Activated CD4-positive, alpha-beta T cell treated with anti-CD3 and anti-CD28 coated beads for 4 hours (primary cell): ENCODE measurements around the gene WDR64.
"Not testable (repeated sequence)": the region's sequence is repeated elsewhere in the genome, so short reads cannot be mapped to it uniquely, and the experiment has no call there.

Experiments
- DNase-seq, 2 donors: peaks; one replicate each; pipeline ENCODE4 v3.0.0-alpha.2; 2020

The WDR64 gene

DNA sequence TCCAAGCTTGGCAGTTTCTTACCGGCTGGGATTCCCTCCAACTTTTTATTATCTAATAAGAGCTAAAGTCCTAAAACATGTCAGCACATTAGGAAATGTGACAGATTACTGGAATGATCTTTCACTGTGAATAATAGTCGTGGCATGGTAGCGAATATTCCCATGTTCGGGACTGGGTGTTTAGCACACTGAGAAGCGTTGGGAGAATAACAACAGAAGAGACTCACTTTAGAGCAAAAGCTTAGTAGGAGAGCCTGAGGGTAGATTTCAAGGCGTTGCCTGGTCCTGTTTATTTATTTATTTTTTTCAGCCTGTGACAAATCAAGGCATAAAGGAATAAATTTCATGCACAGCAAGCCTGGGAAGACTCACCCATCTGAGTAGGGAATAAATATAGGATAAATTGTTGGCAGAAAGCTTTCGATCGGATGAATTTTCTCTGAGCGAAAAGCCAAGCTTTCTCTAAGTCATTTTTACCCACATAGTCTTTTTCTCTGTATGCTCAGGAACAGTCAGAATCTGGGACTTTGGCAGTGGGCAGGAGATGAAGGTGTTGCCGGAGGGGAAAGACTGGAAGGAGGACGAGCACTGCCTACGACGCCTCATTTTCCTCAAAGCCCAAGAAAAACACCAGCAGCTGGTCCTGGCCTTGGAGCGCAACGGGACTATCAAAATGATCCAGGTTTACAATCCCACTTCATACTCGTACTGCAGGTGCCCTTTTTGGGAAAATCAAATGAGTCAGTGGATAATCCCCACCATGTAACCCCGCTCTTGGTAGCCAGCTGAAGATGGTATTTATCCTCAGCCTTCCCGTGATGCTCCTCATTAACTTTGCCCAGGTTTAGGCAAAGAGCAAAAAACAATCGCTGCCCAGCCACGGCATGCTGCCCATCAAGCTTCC, 97.2 kb downstream of the WDR64 start:
- no peak for DNase-seq

DNA sequence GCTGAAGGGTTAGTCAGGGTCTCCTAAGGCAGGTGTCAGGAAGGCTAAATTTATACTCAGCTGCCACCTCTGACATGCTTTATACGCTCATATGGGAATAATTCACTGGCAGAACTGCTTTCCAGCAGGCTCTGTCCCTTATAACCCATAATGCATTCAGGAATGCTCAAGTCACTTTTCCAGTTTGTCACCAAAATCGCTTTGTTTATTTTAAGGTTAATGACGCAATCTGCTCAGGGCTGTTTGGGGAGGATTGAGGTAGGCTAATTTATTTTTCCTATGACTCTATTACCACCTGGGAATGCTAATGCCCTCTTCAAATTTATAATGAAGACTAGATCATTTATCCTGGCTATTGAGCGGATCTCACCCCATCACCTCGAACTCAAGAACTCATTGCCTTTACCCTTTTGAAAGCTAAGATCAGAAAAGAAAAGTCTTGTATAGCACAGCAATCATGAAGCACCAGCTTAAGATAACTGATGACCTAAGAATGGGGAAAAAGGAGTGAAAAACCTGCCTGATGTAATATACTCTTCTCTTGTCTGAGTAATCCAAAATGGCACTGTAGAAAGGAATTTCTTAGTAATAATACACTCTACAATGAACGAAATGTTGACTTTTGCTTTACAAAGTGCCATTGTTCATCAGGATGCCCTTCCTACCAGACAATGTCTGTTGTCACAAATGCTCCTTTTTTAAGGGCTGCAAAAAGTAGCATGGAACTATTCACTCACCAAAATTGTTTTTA, 98.0 kb downstream of the WDR64 start:
- DNase-seq, result no peak

DNA sequence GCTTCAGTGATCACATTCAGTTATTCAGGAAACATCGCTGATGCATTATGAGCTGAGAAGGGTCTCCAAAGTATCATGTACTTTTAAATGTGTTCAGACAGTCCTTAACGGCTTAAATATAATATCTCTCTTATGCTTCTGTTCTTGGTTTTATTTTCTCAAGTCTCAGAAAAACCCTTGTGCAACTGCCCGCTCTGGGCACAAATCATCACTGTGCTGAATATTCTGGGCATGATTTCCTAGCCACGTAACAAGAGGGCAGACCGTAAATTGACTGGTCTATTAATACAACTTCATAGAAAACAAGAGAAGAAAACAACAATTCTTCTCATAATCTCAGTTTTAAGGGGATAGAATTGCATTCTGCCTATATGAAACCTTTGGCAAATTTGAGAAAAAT, 99.4 kb downstream of the WDR64 start:
- DNase-seq, result no peak

DNA sequence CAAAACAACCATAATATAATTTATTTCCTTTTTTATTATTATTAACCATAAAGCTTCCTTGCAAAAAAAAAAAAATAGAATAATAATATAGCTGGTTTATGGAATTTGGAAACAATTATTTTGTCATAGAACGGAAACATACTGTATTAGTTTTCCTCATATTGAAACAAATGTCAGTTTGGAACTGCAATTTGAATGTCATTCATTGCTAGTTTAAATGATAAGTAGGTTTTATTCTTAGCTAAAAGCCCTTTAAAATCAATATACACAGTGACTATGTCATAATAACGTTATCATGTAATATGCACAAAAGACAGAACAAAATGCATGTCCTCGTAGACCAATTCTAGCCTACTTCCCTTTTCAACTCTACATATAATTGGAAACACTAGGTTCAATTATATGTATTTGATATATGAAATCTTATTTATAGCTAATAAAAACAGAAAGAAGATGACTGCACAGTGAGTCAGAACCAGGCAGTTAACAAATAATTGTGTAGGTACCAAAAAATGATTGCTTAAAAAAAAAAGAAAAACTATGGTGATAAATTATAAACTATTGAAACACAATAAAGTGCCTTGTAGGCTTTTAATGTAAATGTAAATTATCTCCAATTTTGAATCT, 110.7 kb downstream of the WDR64 start:
- DNase-seq, result no peak

DNA sequence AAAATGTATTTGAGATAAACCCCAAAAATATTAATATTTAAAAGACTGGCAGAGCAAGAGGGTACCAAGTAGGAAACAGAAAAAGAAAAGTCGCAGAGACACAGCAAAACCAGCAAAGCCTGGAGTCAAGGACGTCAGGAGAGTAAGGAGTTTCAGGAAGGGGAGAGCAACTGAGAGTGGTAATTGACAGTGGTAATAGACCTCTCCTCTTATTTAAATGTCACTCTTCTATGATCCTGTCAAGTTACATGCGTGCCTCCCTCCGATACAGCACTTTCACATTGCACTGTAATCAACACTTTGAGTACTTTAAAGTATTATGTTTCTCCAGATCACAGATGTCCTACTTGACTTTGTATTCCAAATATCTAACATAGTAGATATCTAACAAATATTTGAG, 113.3 kb downstream of the WDR64 start:
- no peak for DNase-seq

DNA sequence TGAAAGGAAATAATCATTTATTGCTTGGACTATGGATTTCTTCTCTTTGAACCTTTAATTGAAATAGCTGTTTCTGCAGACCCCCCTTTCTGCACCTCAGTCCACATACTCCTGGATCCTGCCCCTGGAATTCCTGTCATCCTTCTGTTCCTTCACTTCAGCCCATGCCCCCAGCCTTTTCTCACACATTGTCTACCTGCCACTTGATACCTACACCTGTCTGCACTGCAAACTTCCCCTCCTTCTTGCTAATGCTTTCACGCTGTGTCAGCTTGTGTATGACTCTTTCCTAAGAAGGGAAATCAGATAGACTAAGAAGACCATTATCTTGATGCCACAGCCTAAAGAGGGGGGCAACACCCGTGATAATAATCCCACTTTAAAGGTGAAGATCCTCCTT, 115.7 kb downstream of the WDR64 start:
- no peak for DNase-seq

DNA sequence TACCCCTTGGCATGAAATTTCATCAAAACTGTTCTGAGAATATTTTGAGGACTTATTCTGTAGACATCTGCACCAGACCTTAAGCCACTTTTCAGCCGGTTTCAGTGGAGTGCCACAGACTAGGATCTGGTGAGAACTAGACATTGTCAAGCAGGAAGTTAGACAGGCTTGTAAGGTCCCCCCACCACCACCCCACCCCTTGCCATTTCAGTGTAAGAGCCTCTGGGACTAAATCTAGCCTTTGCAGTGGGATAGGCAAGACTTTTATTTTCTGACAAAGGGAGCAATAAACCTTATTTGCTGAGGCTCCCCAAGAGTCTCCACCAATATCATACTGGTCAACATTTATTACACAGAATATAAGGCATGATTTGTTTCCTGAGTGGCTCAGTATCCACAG, 118.0 kb downstream of the WDR64 start:
- no peak for DNase-seq

DNA sequence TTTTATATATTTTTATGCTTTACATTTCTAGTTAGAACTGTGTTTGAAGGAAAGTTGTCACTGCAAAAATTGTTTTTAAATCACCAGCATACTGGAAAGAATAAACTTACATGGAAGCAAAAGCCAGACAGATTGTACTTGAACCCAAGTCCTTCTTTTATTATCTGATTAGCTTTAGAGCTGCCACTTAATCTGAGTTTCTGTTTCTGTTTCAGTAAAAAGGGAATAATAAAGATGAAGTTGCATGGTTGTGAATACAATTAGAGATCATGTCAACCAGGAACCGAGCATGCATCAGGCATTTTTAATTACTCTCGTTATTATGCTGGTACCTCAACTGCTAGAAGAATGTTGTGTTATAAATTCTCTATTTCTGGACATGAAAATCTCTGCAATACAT, 119.0 kb downstream of the WDR64 start:
- DNase-seq, result no peak

DNA sequence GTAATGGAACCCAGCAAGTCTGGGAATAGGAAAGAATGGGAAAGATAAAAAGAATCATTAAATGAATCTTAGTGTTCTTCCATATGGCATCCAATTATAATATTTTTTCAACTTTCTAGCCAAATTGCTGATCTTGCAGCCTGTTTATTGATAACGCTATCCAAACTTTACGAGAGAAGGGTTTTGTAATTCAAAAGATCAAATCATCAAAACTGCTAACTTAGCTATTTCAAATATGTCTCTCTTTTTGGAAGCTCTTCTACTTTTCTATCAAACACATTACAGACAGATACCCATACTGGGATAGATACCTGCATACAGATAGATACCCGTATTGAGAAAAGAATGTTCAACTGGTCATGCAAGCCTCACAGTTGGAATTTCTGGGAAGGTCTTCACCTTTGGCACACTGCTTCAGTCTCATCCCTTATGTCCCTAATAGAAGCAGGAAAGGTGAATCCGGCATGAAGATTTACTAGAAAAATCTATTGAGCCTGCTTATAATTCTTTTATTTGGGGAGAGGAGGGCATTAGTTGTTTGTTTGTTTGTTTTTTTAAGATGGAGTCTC, 120.9 kb downstream of the WDR64 start:
- no peak for DNase-seq

DNA sequence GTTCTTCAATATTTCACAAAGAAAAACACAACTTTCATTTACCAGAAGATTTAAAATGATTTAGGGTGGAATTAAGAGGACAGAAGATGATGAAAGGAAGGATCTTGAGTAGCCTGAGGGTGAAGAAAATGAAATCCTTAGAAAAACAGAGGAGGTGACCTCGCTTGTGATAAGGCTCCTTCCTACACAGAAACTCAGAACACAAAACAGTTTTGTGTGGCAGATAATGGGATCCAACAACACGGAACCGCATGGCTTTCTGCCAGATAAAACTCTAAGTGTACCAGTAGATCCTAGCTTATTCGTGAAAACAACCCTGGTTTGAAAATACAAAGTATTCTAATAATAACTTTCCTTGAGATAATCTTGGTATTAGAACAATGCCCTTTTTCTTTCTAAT, 121.9 kb downstream of the WDR64 start:
- DNase-seq, result no peak

DNA sequence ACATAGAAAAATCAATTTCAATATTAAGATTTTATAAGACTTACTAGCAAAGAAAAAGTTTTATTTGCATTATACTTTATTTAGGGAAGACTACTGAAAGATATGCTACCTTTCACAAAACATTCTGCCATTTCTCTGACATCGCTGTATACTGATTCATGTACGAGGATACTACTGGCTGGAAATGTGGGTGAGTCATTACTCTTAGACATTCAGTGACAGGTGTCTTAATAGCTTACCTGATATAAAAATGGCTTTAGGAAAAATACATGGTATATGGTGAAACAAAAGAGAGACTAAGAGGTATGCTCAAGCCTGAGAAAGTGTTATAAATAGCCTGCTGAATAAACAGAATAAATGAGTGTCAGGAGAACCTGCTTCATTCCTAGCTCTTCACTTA, 122.9 kb downstream of the WDR64 start:
- DNase-seq, result no peak

DNA sequence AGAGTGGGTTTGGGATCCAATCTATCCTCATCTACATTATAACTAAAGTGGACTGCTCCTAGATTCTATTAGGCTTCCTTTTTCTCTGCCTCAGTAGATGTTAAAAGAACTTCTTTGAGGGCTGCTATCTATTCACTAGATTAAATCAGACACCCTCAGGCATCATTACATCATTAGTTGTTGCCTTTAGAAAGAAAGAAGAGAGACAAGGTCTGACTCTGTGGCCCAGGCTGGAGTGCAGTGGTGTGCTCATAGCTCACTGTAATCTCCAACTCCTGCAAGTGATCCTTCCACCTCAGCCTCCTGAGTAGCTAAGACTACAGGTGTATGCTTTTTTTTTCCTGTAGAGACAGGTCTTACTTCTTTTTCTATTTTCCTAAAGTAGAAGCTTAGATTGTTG, 124.8 kb downstream of the WDR64 start:
- no peak for DNase-seq

DNA sequence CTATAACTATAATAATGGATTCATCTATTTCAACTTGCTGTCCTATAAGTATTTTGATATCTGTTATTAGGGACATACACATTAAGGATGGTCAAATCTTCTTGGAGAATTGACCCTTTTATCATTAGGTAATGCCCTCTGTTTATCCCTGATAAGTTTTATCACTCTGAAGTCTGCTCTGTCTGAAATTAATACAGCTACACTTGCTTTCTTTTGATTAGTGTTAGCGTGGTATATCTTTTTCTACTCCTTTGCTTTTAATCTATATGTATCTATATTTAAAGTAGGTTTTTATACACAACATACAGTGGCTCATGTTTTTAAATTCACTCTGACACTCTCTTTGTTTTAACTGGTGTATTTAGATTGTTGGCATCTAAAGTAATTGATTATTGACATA, 126.0 kb downstream of the WDR64 start:
- DNase-seq, result no peak

DNA sequence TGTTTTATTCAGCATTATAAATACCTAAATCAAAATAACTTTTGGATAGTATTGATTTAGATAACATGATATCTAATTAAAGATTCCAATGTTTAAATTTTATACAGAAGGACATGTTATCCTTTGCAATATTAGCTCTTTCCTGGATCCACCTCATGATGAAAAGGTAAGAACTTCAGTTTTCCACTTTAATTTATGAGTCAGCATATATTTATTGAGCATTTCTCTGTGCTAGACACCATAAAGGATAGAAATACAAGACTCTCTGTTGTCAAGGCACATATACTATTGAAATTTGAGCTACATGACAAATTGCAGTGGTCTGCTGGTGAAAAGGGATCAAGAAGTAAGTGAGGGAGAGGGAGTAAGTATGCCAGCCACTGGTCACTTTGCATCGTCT, 127.8 kb downstream of the WDR64 start:
- no peak for DNase-seq

DNA sequence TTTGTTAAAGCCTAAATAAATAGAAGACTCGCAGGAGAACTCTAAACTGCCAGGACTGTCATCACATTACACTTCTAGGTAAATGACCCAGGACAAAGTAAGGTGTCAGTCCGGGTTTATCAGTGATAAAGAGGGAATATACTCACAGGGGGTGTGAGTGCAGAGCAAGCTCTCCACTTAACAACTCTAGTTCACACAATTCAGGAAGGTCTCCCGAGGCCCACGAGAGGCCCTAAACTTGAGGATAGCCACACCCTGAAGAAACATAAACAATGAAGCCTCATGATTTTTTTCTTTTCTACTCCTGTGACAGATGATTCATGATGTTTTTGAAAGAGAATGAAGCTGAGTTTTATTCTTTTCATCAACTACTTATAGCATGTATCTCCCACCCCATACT, 130.3 kb downstream of the WDR64 start:
- no peak for DNase-seq

DNA sequence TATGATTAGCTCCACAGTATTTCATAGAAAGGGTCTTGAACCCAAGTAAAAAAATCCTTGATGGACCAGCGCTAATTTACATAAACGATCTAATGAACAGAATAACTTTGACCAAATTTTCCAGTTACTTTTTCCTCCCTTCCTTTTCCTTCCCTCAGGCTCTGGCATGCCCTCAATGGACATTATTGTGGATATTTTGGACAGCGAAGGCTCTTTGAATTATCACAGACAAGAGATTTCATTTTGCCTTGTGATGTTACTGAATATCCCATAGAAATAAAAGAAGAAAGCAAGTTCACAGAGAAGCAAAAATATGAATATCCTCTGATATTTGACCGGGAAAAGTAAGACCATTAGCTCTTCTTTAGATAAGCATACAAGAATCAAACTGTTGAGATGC, 135.6 kb downstream of the WDR64 start:
- no peak for DNase-seq

DNA sequence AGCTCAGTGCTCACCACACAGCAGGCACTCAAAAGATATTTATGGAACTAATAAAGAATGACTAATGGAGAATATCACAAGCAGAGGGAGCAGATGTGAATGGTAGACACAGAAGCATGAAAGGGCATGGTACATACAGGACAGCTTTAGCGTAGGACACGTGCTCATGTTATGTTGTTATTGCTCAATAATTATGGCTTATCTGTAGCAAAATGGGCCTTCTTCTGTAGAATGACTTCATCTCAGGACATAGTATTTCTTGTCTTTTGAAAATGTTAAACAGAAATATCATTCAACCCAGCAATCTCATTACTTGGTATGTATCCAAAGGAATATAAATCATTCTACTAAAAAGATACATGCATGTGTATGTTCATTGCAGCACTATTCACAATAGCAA, 137.0 kb downstream of the WDR64 start:
- no peak for DNase-seq

DNA sequence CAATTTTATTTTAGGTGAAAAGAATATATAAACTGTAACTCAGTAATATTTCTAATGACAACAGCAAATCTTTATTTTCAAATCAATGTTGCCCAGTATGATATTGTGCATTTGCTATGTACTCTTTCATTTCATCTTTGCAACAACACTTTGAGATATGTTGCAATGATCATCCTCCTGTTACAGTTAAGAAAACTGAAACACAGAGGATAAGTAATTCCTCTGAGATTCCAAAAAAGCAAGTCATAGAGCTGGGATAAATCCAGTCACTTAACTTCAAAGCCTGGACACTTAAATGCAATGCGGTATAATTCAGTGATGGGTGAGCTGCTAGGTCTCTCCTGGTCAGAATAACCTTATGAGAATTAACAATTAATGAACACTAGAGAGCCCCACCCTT, 147.3 kb downstream of the WDR64 start:
- DNase-seq, result no peak

DNA sequence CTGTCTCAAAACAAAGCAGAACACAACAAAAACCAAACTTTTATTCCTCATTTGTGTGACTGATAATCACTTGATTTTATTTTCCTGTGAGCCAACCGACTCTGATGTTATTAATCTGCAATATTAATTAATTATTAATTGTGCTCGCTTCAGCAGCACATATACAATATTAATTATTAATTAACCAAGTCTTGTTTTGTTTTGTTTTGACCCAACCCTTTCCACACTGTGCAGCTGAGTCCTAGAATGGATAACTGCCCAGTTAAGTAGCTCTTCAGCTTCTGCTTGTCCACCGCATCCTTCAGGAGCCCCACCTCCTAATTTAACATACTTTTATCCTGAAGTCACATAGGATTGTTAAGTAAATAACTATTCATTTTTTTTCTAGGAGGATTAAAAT, 148.6 kb downstream of the WDR64 start:
- no peak for DNase-seq

DNA sequence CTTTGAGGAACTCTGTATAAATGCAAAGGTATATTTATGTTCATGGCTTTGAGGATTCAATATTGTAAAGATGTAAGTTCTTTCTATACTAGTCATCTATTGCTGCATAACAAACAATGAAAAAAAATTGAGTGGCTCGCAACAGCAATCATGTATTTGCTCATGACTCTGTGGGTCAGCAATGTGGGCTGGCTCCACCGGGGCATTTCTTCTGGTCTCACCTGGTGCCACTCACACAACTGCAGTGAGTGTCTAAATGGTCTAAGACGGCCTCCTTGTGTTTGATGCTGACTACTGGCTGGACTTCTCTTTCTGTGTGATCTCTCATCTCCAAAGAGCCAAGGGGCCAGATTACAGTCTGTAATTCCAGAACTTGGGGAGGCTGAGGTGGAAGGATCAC, 150.8 kb downstream of the WDR64 start:
- no peak for DNase-seq

DNA sequence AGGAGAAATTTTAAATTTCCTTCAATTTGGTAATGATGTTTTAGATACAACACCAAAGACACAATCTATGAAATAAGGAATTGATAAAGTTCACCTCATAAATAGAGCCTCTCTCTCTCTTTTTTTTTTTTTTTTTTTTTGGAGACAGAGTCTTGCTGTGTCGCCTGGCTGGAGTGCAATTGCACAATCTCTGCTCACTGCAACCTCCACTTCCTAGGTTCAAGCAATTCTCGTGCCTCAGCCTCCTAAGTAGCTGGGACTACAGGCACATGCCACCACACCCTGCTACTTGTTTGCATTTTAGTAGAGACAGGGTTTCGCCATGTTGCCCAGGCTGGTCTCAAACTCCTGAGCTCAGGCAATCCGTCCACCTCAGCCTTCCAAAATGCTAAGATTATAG, 152.6 kb downstream of the WDR64 start:
- not testable (repeated sequence) for DNase-seq

DNA sequence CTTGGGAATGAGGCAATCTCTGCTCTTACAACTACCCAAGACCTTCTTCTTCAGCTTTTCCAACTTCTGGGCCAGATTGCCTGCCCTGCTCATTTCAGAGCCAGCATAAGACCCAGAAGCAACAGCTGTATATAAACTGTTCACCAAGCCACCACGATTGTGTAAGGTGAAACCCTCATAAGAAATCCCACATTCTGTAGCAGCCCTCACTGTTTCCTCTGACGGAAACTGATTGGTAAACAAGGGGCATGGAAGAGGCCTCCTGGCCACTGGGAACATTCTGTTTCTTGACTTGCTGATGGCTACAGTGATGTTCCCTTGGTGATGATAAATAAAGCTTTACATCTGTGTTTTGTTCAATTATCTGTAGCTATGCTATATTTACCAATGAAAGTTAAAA, 156.2 kb downstream of the WDR64 start:
- no peak for DNase-seq

DNA sequence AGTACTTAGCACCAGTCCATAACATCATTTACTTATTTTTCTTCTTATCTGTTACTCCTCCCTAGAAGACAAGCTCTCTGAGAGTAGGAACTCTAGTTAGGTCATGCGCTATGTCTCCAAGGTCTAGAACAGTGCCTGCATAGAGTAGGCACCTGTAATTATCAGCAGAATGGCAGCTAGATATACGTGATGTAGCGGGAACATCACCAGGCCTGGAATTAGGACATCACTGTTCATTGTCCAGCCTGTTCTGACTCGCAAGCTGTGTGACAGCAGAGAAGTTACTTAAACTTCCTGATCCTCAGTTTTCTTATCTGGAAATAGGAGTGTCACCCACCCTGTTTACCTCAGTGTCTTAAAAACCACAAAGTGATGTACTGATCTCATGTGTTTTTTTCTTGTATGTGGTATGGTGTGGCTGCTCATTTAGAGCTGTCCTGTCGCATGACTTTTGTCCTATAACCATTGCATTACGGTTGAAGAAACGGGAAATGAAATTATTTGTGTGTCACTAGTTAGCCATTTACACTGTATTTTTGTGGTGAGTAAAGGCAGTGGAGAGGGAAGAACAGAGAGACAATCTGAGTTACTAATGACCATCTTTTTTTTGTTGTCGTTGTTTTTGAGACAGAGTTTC, 158.8 kb downstream of the WDR64 start:
- no peak for DNase-seq
